Cardiac muscle cell (in vitro differentiated cells and primary cell): ENCODE results near the gene RGL3. TPM values are rescaled to one million over a fixed set of nuclear protein-coding genes. Genes with fewer than 3 reads are reported as not detected.

Source experiments
- DNase-seq, 2 donors: peaks; one replicate each; pipeline versions ENCODE4 v3.0.0 to v3.0.0-alpha.2; 2010 to 2017; ENCODE audit warnings: low read depth in 1 of 2, low spot score in 1 of 2
- H3K27ac ChIP-seq: fragments of 200-600 bp; sonication (generic); 2 replicates; pipeline ENCODE4 v1.5.1; 2016
- H3K27me3 ChIP-seq: fragments of 200-600 bp; sonication (generic); 2 replicates; pipeline ENCODE4 v1.6.0; 2016; ENCODE audit warnings: control low read depth
- H3K36me3 ChIP-seq: fragments of 200-600 bp; sonication (generic); 2 replicates; pipeline ENCODE4 v1.5.1; 2016; ENCODE audit warnings: control low read depth
- H3K4me1 ChIP-seq: fragments of 200-600 bp; sonication (generic); 2 replicates; pipeline ENCODE4 v1.8.1; 2017; ENCODE audit warnings: low read depth, mild to moderate bottlenecking, mixed run types
- H3K4me3 ChIP-seq: fragments of 200-600 bp; sonication (generic); 2 replicates; pipeline ENCODE4 v1.5.1; 2016; ENCODE audit warnings: mild to moderate bottlenecking
- H3K9me3 ChIP-seq: fragments of 200-600 bp; sonication (generic); 2 replicates; pipeline ENCODE4 v1.5.1; 2017; ENCODE audit warnings: low read depth, mild to moderate bottlenecking, control low read depth
- polyA plus RNA-seq: library from polyadenylated mRNA; unstranded; fragments of >200 nt; fragmentation: Nextera tagmentation; extraction: Ambion mirVana; gene quantifications from 2 replicates; pipeline ENCODE4 v1.2.1, GENCODE V29; 2016
- total RNA-seq: library from RNA; depleted of rRNA; stranded (reverse); fragments of >200 nt; gene quantifications from 2 replicates; pipeline ENCODE4 v1.2.3, GENCODE V29; 2016
- TF ChIP-seq, protein P1 (sequence below): IDR thresholded peaks from 2 replicates; pipeline ENCODE4 v1.5.1; 2012; ENCODE audit warnings: low read depth, mild to moderate bottlenecking, low read length

The RGL3 gene
- total and polyA plus RNA-seq, 2 experiments from 2014 or later, result 32.2 to 52.1 TPM

- Histone ChIP-seq H3K4me1 (no peaks in the 10 kb centered on the region), H3K9me3 (no peaks in the 10 kb centered on the region), H3K27me3 (no peaks in the 10 kb centered on the region), H3K36me3 (peaks cover 11% of the 10 kb centered on the region), H3K27ac (no peak overlapping the region), H3K4me3 (no peak overlapping the region)
- peak; percentile 46 to 69 for DNase-seq
- TF ChIP-seq, protein P1, sequence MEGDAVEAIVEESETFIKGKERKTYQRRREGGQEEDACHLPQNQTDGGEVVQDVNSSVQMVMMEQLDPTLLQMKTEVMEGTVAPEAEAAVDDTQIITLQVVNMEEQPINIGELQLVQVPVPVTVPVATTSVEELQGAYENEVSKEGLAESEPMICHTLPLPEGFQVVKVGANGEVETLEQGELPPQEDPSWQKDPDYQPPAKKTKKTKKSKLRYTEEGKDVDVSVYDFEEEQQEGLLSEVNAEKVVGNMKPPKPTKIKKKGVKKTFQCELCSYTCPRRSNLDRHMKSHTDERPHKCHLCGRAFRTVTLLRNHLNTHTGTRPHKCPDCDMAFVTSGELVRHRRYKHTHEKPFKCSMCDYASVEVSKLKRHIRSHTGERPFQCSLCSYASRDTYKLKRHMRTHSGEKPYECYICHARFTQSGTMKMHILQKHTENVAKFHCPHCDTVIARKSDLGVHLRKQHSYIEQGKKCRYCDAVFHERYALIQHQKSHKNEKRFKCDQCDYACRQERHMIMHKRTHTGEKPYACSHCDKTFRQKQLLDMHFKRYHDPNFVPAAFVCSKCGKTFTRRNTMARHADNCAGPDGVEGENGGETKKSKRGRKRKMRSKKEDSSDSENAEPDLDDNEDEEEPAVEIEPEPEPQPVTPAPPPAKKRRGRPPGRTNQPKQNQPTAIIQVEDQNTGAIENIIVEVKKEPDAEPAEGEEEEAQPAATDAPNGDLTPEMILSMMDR, result peak; percentile 79
These were observed 27.7 kb upstream of the RGL3 start for GRCh38 chr19:11446652-11447301.

DNA sequence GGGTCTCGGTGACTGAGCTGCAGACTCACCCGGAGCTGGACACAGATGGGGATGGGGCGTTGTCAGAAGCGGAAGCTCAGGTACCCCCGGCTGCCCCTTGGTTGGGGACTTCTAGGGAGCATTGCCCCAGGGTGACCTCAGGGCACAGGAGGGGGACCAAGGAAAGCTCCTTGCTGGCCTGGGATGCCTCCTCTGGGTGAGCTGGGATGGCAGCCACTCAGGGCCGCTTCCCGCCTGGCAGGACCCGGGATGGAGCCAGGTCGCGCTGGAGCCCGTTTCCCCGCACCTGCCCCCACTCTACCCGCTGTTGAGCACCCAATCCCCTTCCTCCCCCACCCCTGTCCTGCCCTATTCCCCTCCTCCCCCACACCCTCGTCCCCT, 27.1 kb upstream of the RGL3 start:
- H3K36me3 ChIP-seq, result peaks cover 13% of the 10 kb centered on the region
- H3K27me3 ChIP-seq, result no peaks in the 10 kb centered on the region
- H3K4me3 ChIP-seq, result no peak overlapping the region
- TF ChIP-seq, protein P1, result no peak
- no peak for DNase-seq
- H3K9me3 ChIP-seq, result no peaks in the 10 kb centered on the region
- no peaks in the 10 kb centered on the region for H3K4me1 ChIP-seq
- no peak overlapping the region for H3K27ac ChIP-seq

GRCh38 chr19:11445141-11445540, 26.0 kb upstream of the RGL3 start:
- H3K36me3 ChIP-seq, result peaks cover 11% of the 10 kb centered on the region
- no peaks in the 10 kb centered on the region for H3K27me3 ChIP-seq
- DNase-seq, result no peak
- H3K4me3 ChIP-seq, result no peak overlapping the region
- TF ChIP-seq, protein P1, result no peak
- H3K4me1 ChIP-seq, result no peaks in the 10 kb centered on the region
- H3K9me3 ChIP-seq, result no peaks in the 10 kb centered on the region
- H3K27ac ChIP-seq, result no peak overlapping the region

GRCh38 chr19:11444059-11444458, 24.9 kb upstream of the RGL3 start:
- no peak overlapping the region for H3K27ac ChIP-seq
- no peaks in the 10 kb centered on the region for H3K4me1 ChIP-seq
- no peaks in the 10 kb centered on the region for H3K9me3 ChIP-seq
- TF ChIP-seq, protein P1, result no peak
- H3K27me3 ChIP-seq, result no peaks in the 10 kb centered on the region
- H3K36me3 ChIP-seq, result peaks cover 8% of the 10 kb centered on the region
- no peak for DNase-seq
- H3K4me3 ChIP-seq, result no peak overlapping the region

DNA sequence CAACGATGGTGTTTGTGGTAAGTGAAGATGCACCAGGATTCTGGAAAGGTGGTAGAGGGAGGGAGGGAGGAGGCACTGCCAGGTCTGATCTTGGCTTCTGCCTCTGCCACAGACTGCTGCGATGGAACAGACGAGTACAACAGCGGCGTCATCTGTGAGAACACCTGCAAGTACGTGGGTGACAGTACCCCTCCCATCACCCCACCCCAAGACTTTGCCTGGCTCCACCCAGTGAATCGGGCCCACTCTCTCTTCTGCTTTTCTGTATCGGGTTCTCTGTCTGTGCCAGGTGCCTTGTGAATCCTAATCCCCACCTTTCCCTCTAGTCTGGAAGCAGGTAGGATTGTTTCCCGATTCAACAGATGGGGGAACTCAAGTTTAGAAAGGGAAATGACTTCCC, 18.8 kb upstream of the RGL3 start:
- H3K27ac ChIP-seq, result no peak overlapping the region
- H3K9me3 ChIP-seq, result no peaks in the 10 kb centered on the region
- H3K36me3 ChIP-seq, result peaks cover 15% of the 10 kb centered on the region
- no peaks in the 10 kb centered on the region for H3K27me3 ChIP-seq
- peaks cover 9% of the 10 kb centered on the region for H3K4me1 ChIP-seq
- no peak overlapping the region for H3K4me3 ChIP-seq
- TF ChIP-seq, protein P1, result no peak
- no peak for DNase-seq
